ENCODE data around the gene ARSH. TPM values are rescaled to one million over a fixed set of nuclear protein-coding genes. Genes with fewer than 3 reads are reported as not detected.
"Not testable (repeated sequence)": the region's sequence is repeated elsewhere in the genome, so short reads cannot be mapped to it uniquely, and the experiment has no call there.

ARSH gene
- total RNA-seq, 1 experiment from 2014 or later = not detected

- H3K36me3 ChIP-seq (ENCODE audit: control insufficient read depth, insufficient read depth, low read length) = no peaks in the 10 kb centered on the region
- in situ Hi-C loops (cut with HindIII; ENCODE audit: low pct_unique_long_range_greater_than_20kb, low sequenced_read_pairs) (no loop called here), intact Hi-C loops (cut with micrococcal nuclease; ENCODE audit: unreplicated experiment) (no loop called here)
- no peak overlapping the region for H3K27ac ChIP-seq (ENCODE audit: low read length)
- ChIA-PET CTCF (no interaction called here), POLR2A (no interaction called here)
- no peaks in the 10 kb centered on the region for H3K27me3 ChIP-seq (ENCODE audit: control insufficient read depth, insufficient read depth, low read length)
- ATAC-seq (no peak), DNase-seq (ENCODE audit: low read depth, low spot score) (no peak)
- no peaks in the 10 kb centered on the region for H3K9me3 ChIP-seq (ENCODE audit: control insufficient read depth, insufficient read depth, low read depth, low read length)
- TF ChIP-seq CTCF (IDR thresholded peaks at IDR 0.05) (no peak), REST (IDR thresholded peaks at IDR 0.05; ENCODE audit: insufficient read depth in 1 of 2, low read depth in 2 of 2, low read length in 1 of 2) (no peak), POLR2AphosphoS5 (IDR thresholded peaks at IDR 0.05; ENCODE audit: low read depth, low read length) (no peak), SIN3A (IDR thresholded peaks at IDR 0.05; ENCODE audit: borderline replicate concordance, insufficient read depth, low read depth, low read length) (no peak), TCF7L2 (IDR thresholded peaks at IDR 0.05; ENCODE audit: low read depth, low read length) (no peak)
- H3K4me1 ChIP-seq (ENCODE audit: control insufficient read depth, insufficient read depth, low read length) = no peaks in the 10 kb centered on the region
- no peak overlapping the region for H3K4me3 ChIP-seq (ENCODE audit: low read depth in 2 of 2, low read length in 2 of 2)
- no TSS peak for BruUV-seq (replicated peaks)
Measured at GRCh38 chrX:2960861-2961515, 45.4 kb upstream of the ARSH start.

- ChIA-PET CTCF (no interaction called here), POLR2A (no interaction called here)
- H3K9me3 ChIP-seq (ENCODE audit: control insufficient read depth, insufficient read depth, low read depth, low read length) = no peaks in the 10 kb centered on the region
- no peak overlapping the region for H3K27ac ChIP-seq (ENCODE audit: low read length)
- DNase-seq (ENCODE audit: low read depth, low spot score) (no peak), ATAC-seq (no peak)
- no peak for TF ChIP-seq REST (IDR thresholded peaks at IDR 0.05; ENCODE audit: insufficient read depth in 1 of 2, low read depth in 2 of 2, low read length in 1 of 2)
- no peak for TF ChIP-seq SIN3A (IDR thresholded peaks at IDR 0.05; ENCODE audit: borderline replicate concordance, insufficient read depth, low read depth, low read length)
- TF ChIP-seq POLR2AphosphoS5 (IDR thresholded peaks at IDR 0.05; ENCODE audit: low read depth, low read length) = no peak
- TF ChIP-seq CTCF (IDR thresholded peaks at IDR 0.05) = no peak
- no peak for TF ChIP-seq TCF7L2 (IDR thresholded peaks at IDR 0.05; ENCODE audit: low read depth, low read length)
- H3K36me3 ChIP-seq (ENCODE audit: control insufficient read depth, insufficient read depth, low read length) = no peaks in the 10 kb centered on the region
- no peaks in the 10 kb centered on the region for H3K27me3 ChIP-seq (ENCODE audit: control insufficient read depth, insufficient read depth, low read length)
- BruUV-seq (replicated peaks) = no TSS peak
- no peak overlapping the region for H3K4me3 ChIP-seq (ENCODE audit: low read depth in 2 of 2, low read length in 2 of 2)
- in situ Hi-C loops (cut with HindIII; ENCODE audit: low pct_unique_long_range_greater_than_20kb, low sequenced_read_pairs) (no loop called here), intact Hi-C loops (cut with micrococcal nuclease; ENCODE audit: unreplicated experiment) (no loop called here)
- no peaks in the 10 kb centered on the region for H3K4me1 ChIP-seq (ENCODE audit: control insufficient read depth, insufficient read depth, low read length)
Measured at GRCh38 chrX:2962381-2962780, 44.0 kb upstream of the ARSH start.

GRCh38 chrX:2963449-2963848, 42.9 kb upstream of the ARSH start:
- intact Hi-C loops (cut with micrococcal nuclease; ENCODE audit: unreplicated experiment); POLR2A ChIA-PET; H3K4me1 ChIP-seq (ENCODE audit: control insufficient read depth, insufficient read depth, low read length); DNase-seq (ENCODE audit: low read depth, low spot score); CTCF ChIA-PET; BruUV-seq (replicated peaks); H3K9me3 ChIP-seq (ENCODE audit: control insufficient read depth, insufficient read depth, low read depth, low read length); H3K36me3 ChIP-seq (ENCODE audit: control insufficient read depth, insufficient read depth, low read length); ATAC-seq; H3K27ac ChIP-seq (ENCODE audit: low read length); in situ Hi-C loops (cut with HindIII; ENCODE audit: low pct_unique_long_range_greater_than_20kb, low sequenced_read_pairs); H3K27me3 ChIP-seq (ENCODE audit: control insufficient read depth, insufficient read depth, low read length); H3K4me3 ChIP-seq (ENCODE audit: low read depth in 2 of 2, low read length in 2 of 2): not testable (repeated sequence)
